HEK293T (cell line): ENCODE data around the gene KXD1.

Experiments used
- PKNOX1 ChIP-seq: fragments of 450-650 bp; IDR thresholded peaks from 2 replicates; pipeline ENCODE4 v1.6.1; 2016
- SUZ12 ChIP-seq: fragments of 450-650 bp; IDR thresholded peaks from 2 replicates; pipeline ENCODE4 v1.6.1; 2016; ENCODE audit warnings: mild to moderate bottlenecking
- ZNF384 ChIP-seq: fragments of 450-650 bp; IDR thresholded peaks from 2 replicates; pipeline ENCODE4 v1.6.1; 2016

- TF ChIP-seq ZNF384 (no peak), PKNOX1 (no peak), SUZ12 (no peak)
These were observed 19.6 kb upstream of the KXD1 start for GRCh38 chr19:18538115-18538514.
